GF-D8 (cell line): ENCODE measurements around the gene SLC1A1.
A peak's percentile ranks its signal among the peaks of the same experiment; 100 is the strongest.
"Not testable (repeated sequence)": the region's sequence is repeated elsewhere in the genome, so short reads cannot be mapped to it uniquely, and the experiment has no call there.

Experiments used
- DNase-seq: peaks from one replicate; lab custom pipeline; 2025; lab: John Stamatoyannopoulos, UW

The SLC1A1 gene

DNA sequence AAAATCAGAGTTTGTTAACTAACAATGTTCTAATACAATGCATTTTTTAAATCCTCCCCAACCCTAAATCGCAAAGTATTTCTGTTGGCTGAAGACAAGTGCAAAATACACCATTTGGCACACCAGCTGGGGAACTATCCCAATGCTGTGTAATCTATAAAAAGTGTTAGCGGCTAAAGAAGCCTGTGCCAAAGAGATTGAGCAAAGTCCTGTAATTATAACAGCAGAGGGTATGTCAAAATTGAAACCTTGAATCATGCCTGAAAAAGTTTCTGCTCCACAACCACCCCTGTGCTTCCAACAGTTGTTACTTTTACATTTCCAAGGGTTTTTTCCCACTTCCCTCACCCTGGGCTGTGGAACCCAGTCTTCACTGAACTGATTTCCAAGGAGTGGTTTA lies 88.7 kb downstream of the SLC1A1 start:
- DNase-seq = no peak

DNA sequence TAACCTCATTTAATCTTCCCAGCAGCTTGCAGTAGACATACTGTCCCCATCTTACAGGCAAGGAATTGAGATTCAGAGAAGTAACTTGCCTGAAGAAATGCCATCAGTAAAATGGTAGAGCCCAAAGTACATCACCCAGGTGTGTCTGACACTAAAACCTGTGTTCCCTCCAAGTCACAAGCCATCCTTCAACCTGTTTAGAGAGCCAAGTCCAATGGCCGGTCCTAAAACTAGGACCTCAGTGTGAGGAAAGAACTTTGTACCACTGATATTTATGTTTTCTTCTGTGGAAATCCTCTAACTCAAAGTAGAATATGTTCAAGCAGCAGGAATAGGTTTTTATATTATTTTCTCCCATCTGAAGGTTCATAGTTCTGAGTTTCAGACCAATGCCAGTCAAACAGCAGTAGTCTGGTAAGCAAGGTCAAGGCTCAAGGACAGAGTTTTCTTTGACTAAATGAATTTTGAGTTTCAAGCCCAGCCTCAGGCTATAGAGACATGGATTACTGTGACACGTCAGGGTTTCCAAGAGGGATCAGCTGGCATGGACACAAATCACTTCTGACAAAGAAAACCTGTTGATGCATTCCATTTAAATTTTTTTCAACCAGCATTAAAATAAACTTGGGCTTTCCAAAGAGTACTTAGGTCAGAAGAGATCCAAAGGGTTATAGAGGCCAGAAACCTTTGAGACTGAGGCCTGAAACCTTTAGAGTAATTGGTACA lies 90.9 kb downstream of the SLC1A1 start:
- no peak for DNase-seq

DNA sequence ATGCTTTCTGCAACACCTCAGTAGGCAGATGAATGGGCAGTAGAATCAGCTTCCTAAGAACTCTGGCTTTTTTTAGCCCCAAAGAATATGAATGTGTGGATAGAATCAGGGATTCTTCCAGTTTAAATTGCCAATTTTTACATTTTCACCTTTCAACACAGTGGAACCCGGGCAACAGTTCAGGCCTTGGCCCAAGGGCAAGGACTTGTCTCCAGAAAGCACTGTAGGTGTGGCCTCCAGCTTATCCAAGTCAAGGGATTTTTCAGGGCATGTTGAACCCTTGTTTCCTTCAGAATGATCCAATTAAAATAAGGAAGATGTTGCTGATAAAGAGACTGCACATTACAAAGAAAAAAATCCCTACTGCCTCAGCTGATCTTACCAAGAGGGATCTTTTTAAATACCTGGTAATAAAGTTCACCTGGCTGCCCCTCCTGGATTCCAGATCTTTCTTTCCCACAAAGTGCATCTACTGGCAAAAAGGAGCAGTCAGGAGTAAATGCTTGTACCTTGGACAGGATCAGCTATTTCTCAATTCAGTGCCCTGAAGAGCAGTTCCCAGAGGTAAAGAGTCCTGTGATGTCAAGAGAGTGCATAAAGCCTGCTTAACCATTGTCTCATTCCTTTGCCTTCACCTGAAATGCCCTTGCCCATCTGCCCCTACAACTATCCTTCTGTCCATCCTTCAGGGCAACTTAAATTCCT lies 91.7 kb downstream of the SLC1A1 start:
- DNase-seq = no peak

DNA sequence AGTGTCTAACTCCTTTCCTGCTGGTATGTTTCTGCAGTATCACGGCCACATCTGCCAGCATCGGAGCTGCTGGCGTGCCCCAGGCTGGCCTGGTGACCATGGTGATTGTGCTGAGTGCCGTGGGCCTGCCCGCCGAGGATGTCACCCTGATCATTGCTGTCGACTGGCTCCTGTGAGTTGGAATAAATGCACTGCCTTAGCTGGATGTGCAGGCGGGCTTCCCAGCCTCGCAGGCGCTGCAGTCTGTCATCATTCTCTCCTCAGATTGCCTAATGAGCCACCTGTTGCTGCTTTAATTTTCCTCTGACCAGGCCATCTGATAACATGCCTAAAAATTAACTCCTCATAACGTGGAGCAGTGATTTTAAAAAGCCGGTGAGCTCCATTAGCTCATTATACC lies 92.7 kb downstream of the SLC1A1 start:
- DNase-seq = no peak

DNA sequence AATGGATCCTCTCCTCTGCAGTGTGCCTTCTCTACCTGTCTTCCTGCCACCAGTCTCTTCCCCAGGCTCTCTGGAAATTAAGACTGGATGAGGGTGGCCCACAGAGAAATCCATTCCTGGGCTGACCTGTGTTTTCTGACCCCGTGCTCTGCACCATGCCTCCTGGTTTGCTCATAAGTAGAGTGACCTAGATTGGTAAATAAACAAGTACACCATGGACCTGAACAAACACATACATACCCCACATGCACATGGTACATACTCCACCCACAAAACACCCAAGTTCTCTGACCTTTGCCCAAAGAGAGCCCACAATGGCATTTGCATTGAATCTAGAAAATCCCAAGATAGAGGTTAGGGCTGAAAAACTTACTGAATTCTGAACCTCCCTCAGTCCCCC lies 94.4 kb downstream of the SLC1A1 start:
- DNase-seq = no peak

DNA sequence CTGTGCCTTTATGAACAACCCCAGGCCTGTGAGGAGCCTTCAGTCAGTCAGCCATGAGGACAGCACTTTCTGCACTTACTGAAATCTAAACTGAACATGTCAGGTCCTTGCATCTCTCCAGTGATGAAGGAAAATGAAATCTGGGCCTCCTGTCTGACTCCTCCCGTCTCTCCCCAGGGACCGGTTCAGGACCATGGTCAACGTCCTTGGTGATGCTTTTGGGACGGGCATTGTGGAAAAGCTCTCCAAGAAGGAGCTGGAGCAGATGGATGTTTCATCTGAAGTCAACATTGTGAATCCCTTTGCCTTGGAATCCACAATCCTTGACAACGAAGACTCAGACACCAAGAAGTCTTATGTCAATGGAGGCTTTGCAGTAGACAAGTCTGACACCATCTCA lies 94.9 kb downstream of the SLC1A1 start:
- no peak for DNase-seq

DNA sequence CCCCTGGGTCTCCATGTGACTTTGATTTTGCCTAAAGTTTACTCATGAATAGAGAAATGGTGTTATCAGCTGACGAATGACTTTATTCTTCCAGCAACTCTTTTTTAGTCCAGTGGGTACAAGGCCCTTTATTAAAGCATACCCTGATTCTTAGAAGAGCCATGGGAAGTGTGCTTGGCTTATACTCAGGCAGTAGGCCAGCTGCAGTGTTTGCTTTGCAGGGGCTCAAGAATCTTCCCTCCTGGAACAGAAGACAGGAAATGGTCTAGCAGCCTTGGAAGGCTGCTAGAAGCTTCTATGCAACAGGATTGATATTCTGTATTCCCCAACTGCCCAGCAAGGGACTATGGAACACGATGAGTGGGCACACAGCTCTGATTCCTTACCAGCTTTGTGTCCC lies 98.5 kb downstream of the SLC1A1 start:
- no peak for DNase-seq

DNA sequence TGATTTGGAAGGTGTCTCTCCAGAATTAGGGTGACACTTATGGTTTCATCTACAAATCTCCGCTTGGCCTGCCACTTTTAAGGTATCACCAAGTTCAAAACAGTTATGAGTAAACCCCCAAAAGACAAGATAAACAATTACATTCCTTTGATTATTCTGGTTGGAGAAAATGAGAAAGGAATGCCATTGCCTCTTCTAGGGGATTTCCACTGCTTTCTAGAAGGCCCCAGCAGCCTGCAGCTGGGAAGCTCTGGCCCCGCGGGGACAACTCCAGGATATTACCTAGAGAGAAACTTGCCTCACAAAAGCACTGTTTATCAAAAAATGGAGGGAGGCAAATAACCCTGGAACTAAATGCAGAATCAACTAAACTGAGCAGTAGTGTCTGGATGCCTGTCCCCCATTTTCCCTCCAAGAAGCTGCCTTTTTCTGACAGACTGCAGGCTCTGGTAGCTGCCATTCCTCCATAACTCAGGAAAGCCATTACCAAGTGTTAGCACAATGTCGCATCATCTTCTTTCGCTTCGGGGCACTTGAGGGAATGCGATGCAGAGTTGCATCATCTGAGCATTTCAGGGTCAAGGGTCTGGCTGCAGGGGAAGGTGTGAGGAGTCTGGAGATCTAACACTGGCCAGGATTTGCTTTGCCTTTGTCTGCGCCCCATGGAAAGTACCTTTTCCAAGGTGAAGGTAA lies 100.3 kb downstream of the SLC1A1 start:
- DNase-seq = no peak

DNA sequence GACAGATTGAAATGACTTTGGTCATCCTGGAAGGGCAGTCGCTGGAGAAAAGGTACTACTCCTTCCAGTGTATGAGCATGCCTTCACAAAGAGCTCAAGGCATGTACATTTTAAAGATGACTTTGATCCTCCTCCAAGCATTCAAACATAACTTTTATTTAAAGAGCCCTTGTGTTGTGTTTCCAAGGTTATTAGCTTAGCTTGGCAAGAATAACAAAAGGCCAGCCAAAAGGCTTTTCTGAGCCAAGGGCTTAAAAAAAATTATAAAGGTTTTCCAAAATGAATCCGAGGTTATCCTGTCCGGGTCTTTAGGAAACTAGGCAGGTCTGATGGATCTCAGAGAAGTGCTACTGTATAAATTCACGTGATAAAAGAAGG lies 100.8 kb downstream of the SLC1A1 start:
- no peak for DNase-seq

DNA sequence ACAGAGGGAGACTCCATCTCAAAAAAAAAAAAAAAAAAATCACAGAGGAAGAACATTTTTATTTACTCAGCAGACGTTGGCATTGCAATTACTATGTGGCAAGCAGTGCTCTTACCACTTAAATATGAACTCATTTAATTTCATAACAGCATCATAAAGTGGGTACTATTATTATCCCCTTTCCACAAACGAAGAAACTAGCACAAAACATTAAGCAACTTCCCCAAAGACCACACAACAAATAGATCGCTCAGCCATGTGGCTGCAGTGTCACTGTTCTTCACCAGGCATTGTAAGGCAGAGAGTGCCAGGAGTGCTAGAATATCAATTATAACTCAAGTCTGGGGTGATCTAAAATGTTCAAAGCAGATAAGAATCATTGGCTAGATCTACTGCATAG lies 102.0 kb downstream of the SLC1A1 start:
- DNase-seq = no peak

DNA sequence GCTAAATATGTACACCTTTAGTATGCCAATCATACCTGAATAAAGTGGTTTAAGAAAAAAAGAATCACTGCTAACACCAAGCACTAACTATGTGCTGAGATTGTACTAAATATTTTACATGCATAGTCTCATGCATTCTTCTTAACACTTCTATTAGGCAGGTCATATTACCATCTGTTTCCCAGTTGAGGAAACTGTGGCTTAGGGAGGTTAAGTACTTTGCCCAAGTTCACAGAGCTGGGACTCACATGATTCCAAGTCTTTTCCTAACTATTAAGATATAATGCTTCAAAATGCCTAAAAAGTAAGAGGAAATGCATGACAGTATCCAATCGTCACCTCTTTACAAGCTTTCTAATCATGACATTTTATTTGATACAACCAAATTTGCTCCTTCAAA lies 102.6 kb downstream of the SLC1A1 start:
- DNase-seq = no peak

DNA sequence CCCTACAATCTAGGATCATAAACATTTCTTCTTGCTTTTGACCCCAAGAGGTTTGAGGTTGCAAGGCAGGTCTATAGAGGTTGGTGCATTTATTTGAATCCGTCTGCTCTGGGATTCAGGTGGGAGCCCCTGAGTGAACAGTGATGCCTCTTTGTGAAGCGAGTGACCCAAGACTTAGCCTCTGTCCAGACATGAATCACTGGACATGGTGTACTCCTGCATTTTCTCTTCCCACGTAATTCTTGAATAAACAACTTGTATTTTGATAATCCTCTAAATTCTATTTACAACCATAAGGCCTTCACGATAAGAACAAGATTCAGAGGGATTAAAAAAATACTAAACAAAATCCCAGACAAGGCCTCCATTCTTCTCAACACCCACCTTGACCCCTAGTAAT lies 104.3 kb downstream of the SLC1A1 start:
- DNase-seq = no peak

DNA sequence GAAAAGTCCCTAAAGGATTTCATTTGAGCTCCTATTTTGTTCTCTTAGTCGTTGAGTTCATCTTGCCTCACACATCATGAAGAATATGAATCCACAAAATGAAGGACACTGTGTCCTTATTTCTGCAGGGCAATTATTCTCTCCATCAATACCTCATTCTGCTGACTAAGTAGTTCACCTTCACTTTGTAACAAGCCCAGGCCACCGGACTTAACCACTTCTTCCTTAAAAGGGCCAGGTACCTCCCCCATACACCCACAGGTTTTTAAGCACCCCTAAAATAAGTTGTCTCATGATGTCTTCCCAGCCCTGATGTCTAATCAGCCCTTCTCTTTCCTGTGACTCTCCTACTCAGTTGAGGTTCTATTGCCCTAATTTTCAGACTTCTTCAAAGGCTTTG lies 104.7 kb downstream of the SLC1A1 start:
- DNase-seq = no peak

DNA sequence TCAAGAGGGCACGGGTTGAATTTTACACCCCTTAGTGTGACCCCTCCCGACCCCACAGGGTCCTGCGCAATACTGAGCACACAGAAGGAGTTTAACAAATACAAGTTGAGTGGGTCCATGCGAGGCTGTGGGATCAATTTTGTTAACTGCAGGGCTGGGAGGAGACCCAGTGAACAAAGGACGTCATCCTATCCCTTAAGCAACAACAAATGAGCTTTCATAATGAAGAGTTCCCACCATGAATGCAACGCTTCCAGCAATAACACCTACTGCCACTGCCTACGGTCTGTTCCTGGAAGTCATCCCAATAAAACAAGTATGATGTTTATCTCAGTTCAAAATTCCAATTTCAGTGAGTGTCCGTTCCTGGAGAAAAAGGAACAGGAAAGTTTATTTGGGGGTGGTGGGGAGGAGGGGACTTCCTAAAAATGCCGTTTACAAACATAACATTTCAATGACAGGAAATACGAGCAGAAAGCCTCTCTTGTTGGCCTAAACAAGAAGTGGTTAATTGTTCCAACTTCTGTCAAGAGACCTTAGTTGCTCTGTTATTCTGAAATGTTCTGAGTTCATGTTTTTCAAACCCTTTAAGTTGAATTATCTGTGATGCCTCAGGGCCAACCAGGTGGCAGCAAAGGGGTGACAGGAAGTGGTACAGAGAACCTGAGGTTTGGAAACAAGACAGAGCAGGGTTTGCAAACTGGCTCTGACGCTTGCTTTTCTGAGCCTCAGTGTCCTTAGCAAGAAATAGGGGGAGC lies 106.1 kb downstream of the SLC1A1 start:
- DNase-seq = no peak

DNA sequence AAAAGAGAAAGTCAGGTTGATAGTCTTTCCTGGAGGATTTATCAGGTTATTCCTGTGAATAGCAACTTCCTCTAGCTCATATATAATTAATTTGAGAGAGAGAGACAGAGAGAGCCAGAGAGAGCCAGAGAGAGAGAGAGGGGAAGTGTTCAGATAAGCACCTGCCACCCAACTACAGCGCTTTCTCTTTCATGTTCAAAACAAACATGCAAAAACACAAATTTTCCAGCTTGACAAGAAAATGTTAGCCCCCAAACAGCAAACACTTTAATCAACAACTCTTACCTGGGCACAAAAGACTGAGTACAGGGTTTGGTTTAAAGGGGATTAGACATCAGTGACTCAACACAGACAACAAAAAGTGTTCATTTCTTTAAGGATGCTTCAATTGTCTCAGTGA lies 110.1 kb downstream of the SLC1A1 start:
- DNase-seq = no peak

DNA sequence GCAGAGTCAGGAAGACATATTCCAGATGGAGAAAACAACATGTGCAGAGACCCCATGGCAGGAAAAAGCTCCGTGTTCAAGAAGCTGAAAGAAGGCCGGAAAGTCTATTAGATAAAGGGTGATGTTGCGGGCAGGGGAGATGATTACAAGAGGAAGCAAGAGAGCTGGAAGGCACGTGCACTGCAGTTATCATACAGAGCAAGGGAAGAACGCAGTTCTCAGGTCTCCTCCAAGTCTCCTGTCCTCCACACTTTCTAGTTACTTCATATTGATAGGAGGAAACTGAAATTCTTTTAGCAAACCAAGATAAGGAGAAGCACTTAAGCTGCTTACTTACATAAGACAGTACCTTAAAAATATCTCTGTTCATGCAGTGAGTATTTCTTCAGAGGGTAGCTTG lies 113.6 kb downstream of the SLC1A1 start:
- no peak for DNase-seq

DNA sequence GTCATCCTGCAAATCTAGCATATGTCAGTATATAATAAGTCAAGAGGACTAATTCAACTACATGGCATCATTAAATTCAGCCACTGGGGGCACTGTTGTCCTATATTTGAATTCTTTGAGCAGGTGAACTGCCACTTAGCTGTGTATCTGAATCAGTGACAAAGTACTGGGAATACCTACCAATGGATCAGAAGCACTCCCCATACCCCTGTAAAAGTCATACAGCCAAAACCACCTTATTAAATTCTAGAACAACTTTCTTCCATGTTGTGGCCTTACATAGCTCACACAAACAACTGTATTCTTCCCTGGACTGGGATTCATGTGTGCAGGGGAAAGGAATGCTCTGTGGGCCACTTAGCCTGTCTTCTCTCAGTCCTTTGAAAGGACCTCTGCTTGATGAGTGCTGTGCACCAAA lies 114.4 kb downstream of the SLC1A1 start:
- peak; percentile 41 for DNase-seq

DNA sequence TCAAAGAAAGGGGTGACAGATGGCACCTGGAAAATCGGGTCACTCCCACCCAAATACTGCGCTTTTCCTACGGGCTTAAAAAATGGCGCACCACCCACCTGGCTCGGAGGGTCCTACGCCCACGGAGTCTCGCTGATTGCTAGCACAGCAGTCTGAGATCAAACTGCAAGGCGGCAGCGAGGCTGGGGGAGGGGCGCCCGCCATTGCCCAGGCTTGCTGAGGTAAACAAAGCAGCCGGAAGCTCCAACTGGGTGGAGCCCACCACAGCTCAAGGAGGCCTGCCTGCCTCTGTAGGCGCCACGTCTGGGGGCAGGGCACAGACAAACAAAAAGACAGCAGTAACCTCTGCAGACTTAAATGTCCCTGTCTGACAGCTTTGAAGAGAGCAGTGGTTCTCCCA lies 115.8 kb downstream of the SLC1A1 start:
- DNase-seq = not testable (repeated sequence)

DNA sequence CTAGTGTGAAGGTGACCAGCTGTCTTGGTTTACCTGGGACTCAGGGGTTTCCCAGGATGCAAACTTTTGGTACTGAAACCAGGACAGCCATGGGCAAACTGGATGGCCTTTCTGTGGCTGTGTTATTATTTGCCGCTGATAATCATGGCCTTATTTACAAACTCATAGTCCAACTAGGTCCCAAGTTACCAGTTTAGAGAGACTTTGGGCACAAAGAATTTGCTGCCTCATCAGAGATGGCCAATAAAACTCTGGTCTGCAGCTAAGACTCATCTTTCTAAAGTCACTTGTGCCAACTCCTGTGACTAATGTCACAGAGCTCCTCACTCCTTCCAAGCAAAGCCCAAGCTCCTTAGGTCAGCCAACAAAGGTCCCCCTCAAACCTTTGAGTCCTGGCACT lies 124.4 kb downstream of the SLC1A1 start:
- no peak for DNase-seq

DNA sequence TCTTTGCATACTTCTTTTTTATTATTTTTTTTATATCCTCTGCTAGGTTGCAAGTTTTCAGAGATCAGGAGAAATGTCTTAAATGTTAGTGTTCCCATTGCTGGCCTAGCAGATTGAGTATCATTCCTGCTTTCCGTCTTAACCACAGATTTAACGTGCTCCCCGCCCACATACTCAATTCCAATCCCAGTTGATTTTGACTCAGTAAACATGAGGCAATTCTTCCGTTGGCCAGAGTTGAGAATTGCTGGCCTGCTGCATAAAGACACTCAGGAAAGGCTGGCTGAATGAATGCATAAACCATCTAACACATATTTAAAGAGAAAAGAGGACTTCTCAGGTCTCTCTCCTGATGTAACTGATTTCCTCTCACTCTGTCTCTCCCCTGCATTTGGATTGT lies 125.0 kb downstream of the SLC1A1 start:
- DNase-seq = no peak

DNA sequence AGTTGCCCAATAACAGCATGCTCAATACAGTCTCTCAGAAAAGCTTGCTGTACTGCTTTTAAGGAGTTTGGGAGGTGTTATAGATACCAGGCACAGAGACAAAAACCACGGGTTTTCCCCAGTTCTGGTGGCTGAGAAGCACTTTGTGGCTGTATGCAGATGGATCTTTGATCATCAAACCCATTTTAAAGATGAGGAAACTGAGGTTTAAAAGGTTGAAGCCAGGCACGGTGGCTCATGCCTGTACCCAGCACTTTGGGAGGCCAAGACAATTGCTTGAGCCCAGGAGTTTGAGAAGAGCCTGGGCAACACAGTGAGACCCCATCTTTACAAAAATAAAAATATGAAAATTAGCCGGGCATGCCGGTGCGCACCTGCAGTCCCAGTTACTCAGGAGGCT lies 125.5 kb downstream of the SLC1A1 start:
- no peak for DNase-seq

DNA sequence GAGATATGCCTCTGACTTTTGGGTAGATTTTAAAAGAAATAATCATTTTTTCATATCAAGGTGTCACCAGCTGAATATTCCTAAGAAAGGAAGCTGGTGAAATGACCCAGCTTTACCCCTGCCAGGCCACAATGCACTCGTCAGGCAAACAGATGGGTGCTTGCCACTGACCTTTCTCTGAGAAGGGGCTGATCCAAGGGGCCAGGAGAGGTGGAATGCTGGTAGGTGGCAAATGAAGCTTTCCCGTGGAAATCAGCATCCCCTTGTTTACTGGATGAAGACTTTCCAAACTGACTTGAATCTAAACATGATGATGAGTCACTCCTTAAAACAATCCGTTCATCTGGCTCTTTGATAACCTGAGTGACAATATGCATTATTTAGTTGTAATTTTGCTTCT lies 127.5 kb downstream of the SLC1A1 start:
- DNase-seq = no peak

DNA sequence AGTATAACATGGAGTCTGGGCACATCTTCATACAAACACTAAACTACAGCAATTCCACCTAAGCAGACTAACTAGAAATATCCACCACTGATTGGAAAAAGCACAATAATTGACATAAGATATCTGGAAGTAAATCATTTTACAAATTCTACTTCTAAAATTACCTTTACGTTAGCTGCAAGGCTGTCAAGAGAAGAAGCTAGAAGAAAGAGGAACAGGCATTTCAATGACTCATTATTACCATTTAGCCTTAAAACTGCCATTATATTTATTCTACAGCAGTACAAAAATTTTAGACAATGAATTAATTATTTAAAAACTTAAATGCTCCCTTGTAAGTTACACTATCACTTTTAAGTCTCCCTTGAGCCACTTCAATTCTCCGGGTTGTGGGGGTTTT lies 128.4 kb downstream of the SLC1A1 start:
- no peak for DNase-seq
